Hepatocyte (in vitro differentiated cells): ENCODE data around the gene PRDX5. TPM values are rescaled to one million over a fixed set of nuclear protein-coding genes. Genes with fewer than 3 reads are reported as not detected.

Experiments
- DNase-seq: peaks from one replicate; pipeline ENCODE4 v3.0.0-alpha.2; 2016; ENCODE audit warnings: low spot score
- H2AFZ ChIP-seq: fragments of 200-600 bp; sonication (generic); 2 replicates; pipeline ENCODE4 v1.6.0; 2016; ENCODE audit warnings: antibody characterized with exemption, mild to moderate bottlenecking
- H3K27ac ChIP-seq: fragments of 200-600 bp; sonication (generic); 2 replicates; pipeline ENCODE4 v1.5.1; 2016; ENCODE audit warnings: mild to moderate bottlenecking
- H3K27me3 ChIP-seq: fragments of 200-600 bp; sonication (generic); 2 replicates; pipeline ENCODE4 v1.6.1; 2016
- H3K36me3 ChIP-seq: fragments of 200-600 bp; sonication (generic); replicated peaks from 2 replicates; pipeline ENCODE4 v1.5.1; 2016; ENCODE audit warnings: low read depth; ENCODE audit not compliant: insufficient read depth
- H3K4me1 ChIP-seq: fragments of 200-600 bp; sonication (generic); 2 replicates; pipeline ENCODE4 v1.5.1; 2016; ENCODE audit warnings: mild to moderate bottlenecking, moderate library complexity; ENCODE audit not compliant: insufficient read depth
- H3K4me2 ChIP-seq: fragments of 200-600 bp; sonication (generic); 2 replicates; pipeline ENCODE4 v1.6.0; 2016
- H3K4me3 ChIP-seq: fragments of 200-600 bp; sonication (generic); 2 replicates; pipeline ENCODE4 v1.5.1; 2016; ENCODE audit warnings: mild to moderate bottlenecking
- H3K79me2 ChIP-seq: fragments of 200-600 bp; sonication (generic); 2 replicates; pipeline ENCODE4 v1.6.0; 2017; ENCODE audit warnings: mild to moderate bottlenecking
- H3K9me2 ChIP-seq: fragments of 200-600 bp; sonication (generic); replicated peaks from 2 replicates; pipeline ENCODE4 v1.6.0; 2017; ENCODE audit warnings: mild to moderate bottlenecking; ENCODE audit not compliant: insufficient read depth
- H3K9me3 ChIP-seq: fragments of 200-600 bp; sonication (generic); 2 replicates; pipeline ENCODE4 v1.5.1; 2016; ENCODE audit warnings: low read depth, mild to moderate bottlenecking
- H4K20me1 ChIP-seq: fragments of 200-600 bp; sonication (generic); 2 replicates; pipeline ENCODE4 v1.6.0; 2016; ENCODE audit warnings: mild to moderate bottlenecking; ENCODE audit not compliant: insufficient read depth, poor library complexity, severe bottlenecking
- CTCF ChIP-seq: fragments of 200-600 bp; sonication (generic); IDR thresholded peaks from 2 replicates; pipeline ENCODE4 v1.5.1; 2016; ENCODE audit warnings: antibody characterized with exemption, mild to moderate bottlenecking; ENCODE audit not compliant: poor library complexity
- EZH2 ChIP-seq: fragments of 200-600 bp; sonication (generic); IDR thresholded peaks from 2 replicates; pipeline ENCODE4 v1.6.1; 2016; ENCODE audit warnings: antibody characterized with exemption, mild to moderate bottlenecking, borderline replicate concordance
- EZH2phosphoT487 ChIP-seq: fragments of 200-600 bp; sonication (generic); IDR thresholded peaks from one replicate; pipeline ENCODE4 v1.6.1; 2018; ENCODE audit warnings: antibody characterized with exemption, mild to moderate bottlenecking, low read depth, moderate library complexity; ENCODE audit not compliant: unreplicated experiment, severe bottlenecking
- WGBS: methylation state at CpG from one replicate; pipeline ENCODE4 v1.1.6; 2016; ENCODE audit warnings: low lambda C conversion rate; ENCODE audit errors: missing lambda C conversion rate; 5-methylcytosine and 5-hydroxymethylcytosine counted together
- polyA plus RNA-seq: library from polyadenylated mRNA; unstranded; fragments of >200 nt; fragmentation: Nextera tagmentation; extraction: Ambion mirVana; gene quantifications from 2 replicates; pipeline ENCODE4 v1.2.1, GENCODE V29; 2016
- total RNA-seq: library from RNA; depleted of rRNA; stranded (reverse); fragments of >200 nt; gene quantifications from 2 replicates; pipeline ENCODE4 v1.2.3, GENCODE V29; 2014

The PRDX5 gene
- total and polyA plus RNA-seq, 2 experiments from 2014 or later, result 267 to 517 TPM

- no peaks in the 10 kb centered on the region for H3K9me2 ChIP-seq
- no peaks in the 10 kb centered on the region for H3K36me3 ChIP-seq
- no peak for TF ChIP-seq EZH2phosphoT487
- no peak for TF ChIP-seq EZH2
- H4K20me1 ChIP-seq, result no peaks in the 10 kb centered on the region
- peaks cover 7% of the 10 kb centered on the region for H3K27me3 ChIP-seq
- peaks cover 17% of the 10 kb centered on the region for H3K4me1 ChIP-seq
- no peaks in the 10 kb centered on the region for H3K9me3 ChIP-seq
- peak; percentile 100 for DNase-seq
- H3K4me3 ChIP-seq, result peak within 1 kb of the TSS; percentile 62
- H3K27ac ChIP-seq, result peak within 1 kb of the TSS; percentile 95
- H3K79me2 ChIP-seq, result peaks cover 38% of the 10 kb centered on the region
- peak within 1 kb of the TSS; percentile 45 for H2AFZ ChIP-seq
- peak within 1 kb of the TSS; percentile 90 for H3K4me2 ChIP-seq
- 2% methylated on average over 36 of the region's 81 CpGs for WGBS
These were observed 12.7 kb upstream of the PRDX5 start, which contains the start of gene ESRRA for GRCh38 chr11:64305075-64305690. Gene ESRRA, plus strand, starts transcription at chr11:64305524. Its CDS starts 1,656 bp downstream, at chr11:64307180.

GRCh38 chr11:64305691-64306562, 12.0 kb upstream of the PRDX5 start:
- Histone ChIP-seq H3K9me3 (no peaks in the 10 kb centered on the region), H3K27me3 (no peaks in the 10 kb centered on the region), H3K9me2 (no peaks in the 10 kb centered on the region), H3K4me3 (peak overlapping the region; percentile 62), H3K4me1 (peaks cover 11% of the 10 kb centered on the region), H4K20me1 (no peaks in the 10 kb centered on the region), H3K36me3 (no peaks in the 10 kb centered on the region), H3K27ac (peak overlapping the region; percentile 95), H3K79me2 (peaks cover 43% of the 10 kb centered on the region), H3K4me2 (peak overlapping the region; percentile 90), H2AFZ (peak overlapping the region; percentile 22)
- peak; percentile 79 for DNase-seq
- TF ChIP-seq CTCF (peak; percentile 54), EZH2phosphoT487 (no peak)
- 1% methylated on average over 38 of the region's 71 CpGs for WGBS

- Histone ChIP-seq H4K20me1 (no peaks in the 10 kb centered on the region), H3K27ac (peak overlapping the region; percentile 95), H3K79me2 (peaks cover 49% of the 10 kb centered on the region), H3K9me2 (no peaks in the 10 kb centered on the region), H3K4me2 (peak overlapping the region; percentile 90), H2AFZ (peak overlapping the region; percentile 22), H3K36me3 (no peaks in the 10 kb centered on the region), H3K27me3 (no peaks in the 10 kb centered on the region), H3K9me3 (no peaks in the 10 kb centered on the region), H3K4me1 (peaks cover 11% of the 10 kb centered on the region), H3K4me3 (peak overlapping the region; percentile 62)
- TF ChIP-seq CTCF (no peak), EZH2phosphoT487 (no peak), EZH2 (no peak)
- no peak for DNase-seq
- WGBS, result 34% methylated on average over 9 of the region's 9 CpGs
These were observed 11.4 kb upstream of the PRDX5 start for GRCh38 chr11:64306563-64306875.
